Liver (tissue), 9 donors: ENCODE data around the gene ARPC4. TPM values are rescaled to one million over a fixed set of nuclear protein-coding genes. Genes with fewer than 3 reads are reported as not detected.

Source experiments
- DNase-seq: peaks from one replicate; pipeline ENCODE4 v3.0.0-alpha.2; 2017; ENCODE audit warnings: low spot score
- H3K27ac ChIP-seq, 2 donors: one replicate each; pipeline ENCODE4 v1.7.0; 2013; ENCODE audit warnings: inconsistent platforms in 2 of 2, low read length in 2 of 2, control low read depth in 1 of 2, low read depth in 1 of 2, mild to moderate bottlenecking in 1 of 2
- H3K27me3 ChIP-seq, 4 donors: one replicate each; pipeline versions ENCODE4 v1.6.1 to v1.7.0; 2013; ENCODE audit warnings: low read length in 3 of 4, inconsistent platforms in 1 of 4, mild to moderate bottlenecking in 1 of 4, moderate library complexity in 1 of 4; ENCODE audit not compliant: control insufficient read depth in 4 of 4, insufficient read depth in 4 of 4
- H3K36me3 ChIP-seq, 4 donors: one replicate each; pipeline versions ENCODE4 v1.6.1 to v1.7.0; 2013; ENCODE audit warnings: low read length in 3 of 4, mild to moderate bottlenecking in 3 of 4, low read depth in 1 of 4, moderate library complexity in 1 of 4; ENCODE audit not compliant: control insufficient read depth in 4 of 4, insufficient read depth in 3 of 4
- H3K4me1 ChIP-seq, 4 donors: one replicate each; pipeline versions ENCODE4 v1.6.1 to v1.7.0; 2013; ENCODE audit warnings: low read length in 3 of 4, mild to moderate bottlenecking in 3 of 4, moderate library complexity in 1 of 4; ENCODE audit not compliant: control insufficient read depth in 4 of 4, insufficient read depth in 4 of 4
- H3K4me3 ChIP-seq, 3 donors: one replicate each; pipeline versions ENCODE4 v1.6.1 to v1.7.0; 2013; ENCODE audit warnings: low read length in 3 of 3, control low read depth in 1 of 3, low read depth in 1 of 3, mild to moderate bottlenecking in 1 of 3
- H3K9ac ChIP-seq, 2 donors: one replicate each; pipeline ENCODE4 v1.7.0; 2013; ENCODE audit warnings: low read length in 2 of 2, mild to moderate bottlenecking in 2 of 2, moderate library complexity in 2 of 2, control low read depth in 1 of 2, low read depth in 1 of 2
- H3K9me3 ChIP-seq, 4 donors: one replicate each; pipeline versions ENCODE4 v1.6.1 to v1.7.0; 2013; ENCODE audit warnings: low read length in 3 of 4; ENCODE audit not compliant: control insufficient read depth in 4 of 4
- EGR1 ChIP-seq, 2 donors: IDR thresholded peaks; 2 replicates each; pipeline ENCODE4 v1.6.1; 2016 to 2018; ENCODE audit warnings: antibody characterized with exemption in 2 of 2, low read depth in 2 of 2
- FOXA2 ChIP-seq: IDR thresholded peaks from 2 replicates; pipeline ENCODE4 v1.6.1; 2016; ENCODE audit warnings: antibody characterized with exemption
- GABPA ChIP-seq, 2 donors: IDR thresholded peaks in 1 of 2; conservative IDR thresholded peaks in 1 of 2; 2 replicates each; pipeline ENCODE4 v1.6.1; 2016; ENCODE audit warnings: antibody characterized with exemption in 2 of 2, mild to moderate bottlenecking in 1 of 2, moderate library complexity in 1 of 2
- HNF4A ChIP-seq, 2 donors: conservative IDR thresholded peaks; 2 replicates each; pipeline ENCODE4 v1.6.1; 2016; ENCODE audit warnings: antibody characterized with exemption in 2 of 2, mild to moderate bottlenecking in 2 of 2
- HNF4G ChIP-seq: IDR thresholded peaks from 2 replicates; pipeline ENCODE4 v1.6.1; 2016; ENCODE audit warnings: antibody characterized with exemption
- JUND ChIP-seq, 2 donors: IDR thresholded peaks; 2 replicates each; pipeline ENCODE4 v1.6.1; 2016; ENCODE audit warnings: antibody characterized with exemption in 2 of 2
- NR2F2 ChIP-seq: IDR thresholded peaks from 2 replicates; pipeline ENCODE4 v1.6.1; 2016; ENCODE audit warnings: antibody characterized with exemption
- RAD21 ChIP-seq, 2 donors: IDR thresholded peaks; 2 replicates each; pipeline ENCODE4 v1.6.1; 2016; ENCODE audit warnings: antibody characterized with exemption in 2 of 2, mild to moderate bottlenecking in 2 of 2
- RXRA ChIP-seq, 2 donors: IDR thresholded peaks; 2 replicates each; pipeline ENCODE4 v1.6.1; 2017 to 2018; ENCODE audit warnings: antibody characterized with exemption in 2 of 2, mild to moderate bottlenecking in 1 of 2
- SP1 ChIP-seq: IDR thresholded peaks from 2 replicates; pipeline ENCODE4 v1.6.1; 2018; ENCODE audit warnings: antibody characterized with exemption, mild to moderate bottlenecking
- TAF1 ChIP-seq: conservative IDR thresholded peaks from 2 replicates; pipeline ENCODE4 v1.6.1; 2016; ENCODE audit warnings: antibody characterized with exemption, mild to moderate bottlenecking
- YY1 ChIP-seq: IDR thresholded peaks from 2 replicates; pipeline ENCODE4 v1.6.1; 2016; ENCODE audit warnings: antibody characterized with exemption, mild to moderate bottlenecking
- WGBS: extraction: QIAGEN DNeasy Blood & Tissue Kit; methylation state at CpG from one replicate; pipeline ENCODE4 v1.1.7; 2013; 5-methylcytosine and 5-hydroxymethylcytosine counted together
- polyA plus RNA-seq, 2 donors: library from polyadenylated mRNA; stranded (reverse) in 1 of 2; unstranded in 1 of 2; fragments of 200-250 nt in 1 of 2; fragments of >200 nt in 1 of 2; fragmentation: Nextera tagmentation in 1 of 2; extraction: Ambion mirVana in 1 of 2; gene quantifications; one replicate each; pipeline versions ENCODE4 v1.2.1 to v1.2.3, GENCODE V29; 2013 to 2015
- total RNA-seq, 2 donors: library from RNA; depleted of rRNA; stranded (reverse); fragments of >200 nt; gene quantifications; one replicate each; pipeline ENCODE4 v1.2.3, GENCODE V29; 2014
- TF ChIP-seq, protein P1 (sequence below): IDR thresholded peaks from 2 replicates; pipeline ENCODE4 v1.6.1; 2016; ENCODE audit warnings: antibody characterized with exemption
- TF ChIP-seq, protein P2 (sequence below): IDR thresholded peaks from 2 replicates; pipeline ENCODE4 v1.6.1; 2016; ENCODE audit warnings: antibody characterized with exemption
- TF ChIP-seq, protein P3 (sequence below): IDR thresholded peaks from 2 replicates; pipeline ENCODE4 v1.6.1; 2016; ENCODE audit warnings: antibody characterized with exemption
- TF ChIP-seq, protein P4 (sequence below): IDR thresholded peaks from 2 replicates; pipeline ENCODE4 v1.6.1; 2016; ENCODE audit warnings: antibody characterized with exemption, mild to moderate bottlenecking
- donor health status: healthy.
- donor health status: healthy.
- donor health status: healthy.
- donor health status: healthy.
- donor health status: healthy.

Gene ARPC4
- total RNA-seq (10 to 100 TPM; 53.3 to 53.6 TPM), polyA plus RNA-seq (10 to 100 TPM; 22.1 to 51.8 TPM)

DNA sequence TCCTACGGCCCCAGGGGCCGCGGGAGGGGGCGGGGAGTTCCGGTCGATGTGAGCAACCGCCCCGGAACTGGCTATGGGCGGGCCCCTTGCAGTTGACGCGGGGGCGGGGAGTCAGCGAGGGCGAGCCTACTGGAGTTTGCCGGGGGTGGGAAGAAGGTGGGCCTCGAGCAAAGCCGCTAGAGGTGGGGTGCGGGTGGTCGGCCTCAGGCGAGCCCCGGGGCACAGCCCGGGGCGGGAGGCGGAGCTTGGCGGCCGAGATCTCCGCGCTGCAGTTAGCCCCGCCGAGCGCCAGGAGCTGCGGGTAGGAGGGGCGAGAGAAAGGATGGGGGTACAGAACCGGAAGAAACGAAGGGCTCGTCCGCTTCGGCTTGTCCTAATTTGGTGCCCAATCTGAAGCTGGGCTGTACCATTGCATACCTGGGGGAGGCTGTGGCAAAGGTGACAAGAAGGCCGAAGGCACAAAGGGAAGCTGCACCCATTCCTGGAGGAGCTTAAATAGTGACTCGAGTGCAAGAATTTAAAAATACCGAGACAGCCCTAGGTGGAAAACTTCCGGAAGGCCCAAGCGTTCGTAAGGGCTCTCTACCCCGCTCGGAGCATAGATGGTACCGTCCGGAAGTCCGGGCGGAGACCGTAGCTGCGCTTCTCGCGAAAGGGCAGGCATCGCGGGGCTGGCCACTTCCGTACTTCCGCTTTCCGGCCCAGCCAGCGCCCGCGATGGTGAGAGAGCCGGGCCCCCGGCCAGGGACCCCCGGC, at the start of gene ARPC4, which contains the start of gene TADA3:
TSS of gene ARPC4 (plus strand) at position 678 of the 756 bp plus-strand sequence. CDS start at position 718, 40 bp downstream.
TSS of gene TADA3 (minus strand) at position 69 of the 756 bp plus-strand sequence. CDS start 1,007 bp downstream, outside the sequence.
- H3K27ac ChIP-seq, result peak within 1 kb of the TSS; percentile 88 to 93
- DNase-seq, result peak; percentile 89
- H3K9me3 ChIP-seq, result no peaks in the 10 kb centered on the region
- WGBS, result under 1% methylated on average over 65 of the region's 65 CpGs
- H3K4me3 ChIP-seq, result peak within 1 kb of the TSS; percentile 89 to 97 (median 93)
- peaks cover 0 to 24% (median 19%) of the 10 kb centered on the region in 4 donors for H3K4me1 ChIP-seq
- H3K36me3 ChIP-seq, result peaks cover 2 to 23% (median 21%) of the 10 kb centered on the region in 4 donors
- TF ChIP-seq RAD21 (IDR thresholded peaks at IDR 0.05) (peak; percentile 11 to 53), HNF4A (conservative IDR thresholded peaks at IDR 0.05) (no peak), JUND (IDR thresholded peaks at IDR 0.05) (no peak), YY1 (peak; percentile 55), TAF1 (no peak), HNF4G (no peak), NR2F2 (no peak), FOXA2 (no peak), RXRA (IDR thresholded peaks at IDR 0.05) (peak; percentile 3 to 35), EGR1 (IDR thresholded peaks at IDR 0.05; ENCODE audit: low read depth in 2 of 2) (peak; percentile 89 to 91), GABPA (IDR thresholded peaks at IDR 0.05 in 1 of 2, conservative IDR thresholded peaks at IDR 0.05 in 1 of 2) (peak; percentile 67 to 90), SP1 (peak; percentile 32)
- TF ChIP-seq, protein P1, sequence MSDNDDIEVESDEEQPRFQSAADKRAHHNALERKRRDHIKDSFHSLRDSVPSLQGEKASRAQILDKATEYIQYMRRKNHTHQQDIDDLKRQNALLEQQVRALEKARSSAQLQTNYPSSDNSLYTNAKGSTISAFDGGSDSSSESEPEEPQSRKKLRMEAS, result peak; percentile 89
- TF ChIP-seq, protein P2, sequence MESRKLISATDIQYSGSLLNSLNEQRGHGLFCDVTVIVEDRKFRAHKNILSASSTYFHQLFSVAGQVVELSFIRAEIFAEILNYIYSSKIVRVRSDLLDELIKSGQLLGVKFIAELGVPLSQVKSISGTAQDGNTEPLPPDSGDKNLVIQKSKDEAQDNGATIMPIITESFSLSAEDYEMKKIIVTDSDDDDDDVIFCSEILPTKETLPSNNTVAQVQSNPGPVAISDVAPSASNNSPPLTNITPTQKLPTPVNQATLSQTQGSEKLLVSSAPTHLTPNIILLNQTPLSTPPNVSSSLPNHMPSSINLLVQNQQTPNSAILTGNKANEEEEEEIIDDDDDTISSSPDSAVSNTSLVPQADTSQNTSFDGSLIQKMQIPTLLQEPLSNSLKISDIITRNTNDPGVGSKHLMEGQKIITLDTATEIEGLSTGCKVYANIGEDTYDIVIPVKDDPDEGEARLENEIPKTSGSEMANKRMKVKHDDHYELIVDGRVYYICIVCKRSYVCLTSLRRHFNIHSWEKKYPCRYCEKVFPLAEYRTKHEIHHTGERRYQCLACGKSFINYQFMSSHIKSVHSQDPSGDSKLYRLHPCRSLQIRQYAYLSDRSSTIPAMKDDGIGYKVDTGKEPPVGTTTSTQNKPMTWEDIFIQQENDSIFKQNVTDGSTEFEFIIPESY, result peak; percentile 99
- TF ChIP-seq, protein P3, sequence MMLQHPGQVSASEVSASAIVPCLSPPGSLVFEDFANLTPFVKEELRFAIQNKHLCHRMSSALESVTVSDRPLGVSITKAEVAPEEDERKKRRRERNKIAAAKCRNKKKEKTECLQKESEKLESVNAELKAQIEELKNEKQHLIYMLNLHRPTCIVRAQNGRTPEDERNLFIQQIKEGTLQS, result no peak
- TF ChIP-seq, protein P4, sequence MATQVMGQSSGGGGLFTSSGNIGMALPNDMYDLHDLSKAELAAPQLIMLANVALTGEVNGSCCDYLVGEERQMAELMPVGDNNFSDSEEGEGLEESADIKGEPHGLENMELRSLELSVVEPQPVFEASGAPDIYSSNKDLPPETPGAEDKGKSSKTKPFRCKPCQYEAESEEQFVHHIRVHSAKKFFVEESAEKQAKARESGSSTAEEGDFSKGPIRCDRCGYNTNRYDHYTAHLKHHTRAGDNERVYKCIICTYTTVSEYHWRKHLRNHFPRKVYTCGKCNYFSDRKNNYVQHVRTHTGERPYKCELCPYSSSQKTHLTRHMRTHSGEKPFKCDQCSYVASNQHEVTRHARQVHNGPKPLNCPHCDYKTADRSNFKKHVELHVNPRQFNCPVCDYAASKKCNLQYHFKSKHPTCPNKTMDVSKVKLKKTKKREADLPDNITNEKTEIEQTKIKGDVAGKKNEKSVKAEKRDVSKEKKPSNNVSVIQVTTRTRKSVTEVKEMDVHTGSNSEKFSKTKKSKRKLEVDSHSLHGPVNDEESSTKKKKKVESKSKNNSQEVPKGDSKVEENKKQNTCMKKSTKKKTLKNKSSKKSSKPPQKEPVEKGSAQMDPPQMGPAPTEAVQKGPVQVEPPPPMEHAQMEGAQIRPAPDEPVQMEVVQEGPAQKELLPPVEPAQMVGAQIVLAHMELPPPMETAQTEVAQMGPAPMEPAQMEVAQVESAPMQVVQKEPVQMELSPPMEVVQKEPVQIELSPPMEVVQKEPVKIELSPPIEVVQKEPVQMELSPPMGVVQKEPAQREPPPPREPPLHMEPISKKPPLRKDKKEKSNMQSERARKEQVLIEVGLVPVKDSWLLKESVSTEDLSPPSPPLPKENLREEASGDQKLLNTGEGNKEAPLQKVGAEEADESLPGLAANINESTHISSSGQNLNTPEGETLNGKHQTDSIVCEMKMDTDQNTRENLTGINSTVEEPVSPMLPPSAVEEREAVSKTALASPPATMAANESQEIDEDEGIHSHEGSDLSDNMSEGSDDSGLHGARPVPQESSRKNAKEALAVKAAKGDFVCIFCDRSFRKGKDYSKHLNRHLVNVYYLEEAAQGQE, result peak; percentile 48
- H3K27me3 ChIP-seq, result no peaks in the 10 kb centered on the region
- peak within 1 kb of the TSS; percentile 78 to 95 for H3K9ac ChIP-seq

DNA sequence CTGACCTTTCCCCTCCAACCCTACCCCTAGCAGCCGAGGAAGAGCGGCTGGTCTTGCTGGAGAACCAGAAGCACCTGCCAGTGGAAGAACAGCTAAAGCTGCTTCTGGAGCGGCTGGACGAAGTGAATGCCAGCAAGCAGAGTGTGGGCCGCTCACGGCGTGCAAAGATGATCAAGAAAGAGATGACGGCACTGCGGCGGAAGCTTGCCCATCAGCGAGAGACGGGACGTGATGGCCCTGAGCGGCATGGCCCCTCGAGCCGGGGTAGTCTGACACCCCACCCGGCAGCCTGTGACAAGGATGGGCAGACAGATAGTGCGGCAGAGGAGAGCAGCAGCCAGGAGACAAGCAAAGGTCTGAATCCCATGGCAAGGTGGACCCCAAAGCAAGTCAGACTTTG, 49.3 kb upstream of the ARPC4 start:
- Histone ChIP-seq H3K27ac (no peak overlapping the region), H3K27me3 (no peaks in the 10 kb centered on the region), H3K9me3 (no peaks in the 10 kb centered on the region), H3K9ac (no peak overlapping the region), H3K4me1 (no peaks in the 10 kb centered on the region), H3K36me3 (peaks cover 31 to 92% (median 79%) of the 10 kb centered on the region in 4 donors), H3K4me3 (no peak overlapping the region)
- no peak for TF ChIP-seq HNF4G
- 97% methylated on average over 18 of the region's 18 CpGs for WGBS
- no peak for DNase-seq
